HEK293 (cell line): Measurements from ENCODE around the gene DBN1.

Source experiments
- CTCF ChIA-PET: fragments of 350-600 bp; formaldehyde crosslinking; extraction: SDS; loops from one replicate; lab custom pipeline; 2021; ENCODE audit warnings: antibody characterized with exemption; lab: Yijun Ruan, JAX
- POLR2A ChIA-PET: fragments of 300-600 bp; formaldehyde crosslinking; extraction: SDS; loops from one replicate; lab custom pipeline; 2020; ENCODE audit warnings: antibody characterized with exemption, inconsistent platforms; lab: Yijun Ruan, JAX
- H3K27ac ChIP-seq: fragments of 200-500 bp; sonication (Bioruptor generic); 2 replicates; pipeline ENCODE4 v1.5.1; 2014; ENCODE audit warnings: low read depth, low read length, control low read depth, inconsistent platforms; ENCODE audit errors: extremely low read depth
- H3K36me3 ChIP-seq, 2 experiments: fragments of 200-500 bp in 1 of 2; sonication (Bioruptor generic) in 1 of 2; 1 replicate in 1 of 2; 2 replicates in 1 of 2; pipeline ENCODE4 v1.5.1; 2014 to 2017; ENCODE audit warnings: inconsistent platforms in 2 of 2, low read length in 2 of 2; ENCODE audit not compliant: control insufficient read depth in 2 of 2, insufficient read depth in 1 of 2
- H3K4me1 ChIP-seq: fragments of 200-500 bp; sonication (Bioruptor generic); 2 replicates; pipeline ENCODE4 v1.5.1; 2014; ENCODE audit warnings: mild to moderate bottlenecking, low read length, inconsistent platforms; ENCODE audit not compliant: control insufficient read depth, insufficient read depth
- H3K4me3 ChIP-seq: 2 replicates; pipeline ENCODE4 v1.5.1; 2011; ENCODE audit warnings: low read depth, mild to moderate bottlenecking, control low read depth, low read length, moderate library complexity
- H3K9me3 ChIP-seq: fragments of 200-500 bp; sonication (Bioruptor generic); 2 replicates; pipeline ENCODE4 v1.5.1; 2014; ENCODE audit warnings: low read depth, low read length, inconsistent platforms; ENCODE audit not compliant: control insufficient read depth, insufficient read depth
- EGR2 ChIP-seq: fragments of 450-650 bp; formaldehyde crosslinking; IDR thresholded peaks from 2 replicates; pipeline ENCODE4 v1.5.1; 2016; ENCODE audit warnings: low read depth, missing biosample characterization, missing genetic modification characterization
- GLIS1 ChIP-seq: fragments of 450-650 bp; formaldehyde crosslinking; IDR thresholded peaks from 2 replicates; pipeline ENCODE4 v1.5.1; 2016; ENCODE audit warnings: missing biosample characterization, missing genetic modification characterization
- GLIS2 ChIP-seq: fragments of 450-650 bp; formaldehyde crosslinking; IDR thresholded peaks from 2 replicates; pipeline ENCODE4 v1.5.1; 2016; ENCODE audit warnings: missing biosample characterization, missing genetic modification characterization
- SP7 ChIP-seq: fragments of 450-650 bp; formaldehyde crosslinking; IDR thresholded peaks from 2 replicates; pipeline ENCODE4 v1.5.1; 2016; ENCODE audit warnings: missing biosample characterization, missing genetic modification characterization
- ZFP69B ChIP-seq: fragments of 450-650 bp; formaldehyde crosslinking; IDR thresholded peaks from 2 replicates; pipeline ENCODE4 v1.5.1; 2016; ENCODE audit warnings: missing biosample characterization, missing genetic modification characterization
- ZNF23 ChIP-seq: fragments of 450-650 bp; formaldehyde crosslinking; IDR thresholded peaks from 2 replicates; pipeline ENCODE4 v1.5.1; 2016; ENCODE audit warnings: missing biosample characterization, missing genetic modification characterization, borderline replicate concordance
- ZNF311 ChIP-seq: fragments of 450-650 bp; formaldehyde crosslinking; IDR thresholded peaks from 2 replicates; pipeline ENCODE4 v1.5.1; 2017; ENCODE audit warnings: missing biosample characterization, missing genetic modification characterization, borderline replicate concordance
- ZNF362 ChIP-seq: fragments of 450-650 bp; formaldehyde crosslinking; IDR thresholded peaks from 2 replicates; pipeline ENCODE4 v1.5.1; 2016; ENCODE audit warnings: missing biosample characterization, missing genetic modification characterization
- ZNF366 ChIP-seq: fragments of 450-650 bp; formaldehyde crosslinking; conservative IDR thresholded peaks from 2 replicates; pipeline ENCODE4 v1.5.1; 2016; ENCODE audit warnings: missing biosample characterization, missing genetic modification characterization
- ZNF398 ChIP-seq: fragments of 450-650 bp; formaldehyde crosslinking; IDR thresholded peaks from 2 replicates; pipeline ENCODE4 v1.5.1; 2017; ENCODE audit warnings: missing biosample characterization, missing genetic modification characterization
- ZNF423 ChIP-seq: fragments of 450-650 bp; formaldehyde crosslinking; IDR thresholded peaks from 2 replicates; pipeline ENCODE4 v1.5.1; 2016; ENCODE audit warnings: missing biosample characterization, missing genetic modification characterization
- ZNF555 ChIP-seq: fragments of 450-650 bp; formaldehyde crosslinking; conservative IDR thresholded peaks from 2 replicates; pipeline ENCODE4 v1.5.1; 2017; ENCODE audit warnings: missing biosample characterization, mild to moderate bottlenecking, missing genetic modification characterization, inconsistent platforms
- ZNF621 ChIP-seq: fragments of 450-650 bp; formaldehyde crosslinking; IDR thresholded peaks from 2 replicates; pipeline ENCODE4 v1.5.1; 2017; ENCODE audit warnings: missing biosample characterization, missing genetic modification characterization
- ZNF76 ChIP-seq: fragments of 450-650 bp; formaldehyde crosslinking; IDR thresholded peaks from 2 replicates; pipeline ENCODE4; 2016; ENCODE audit warnings: low read depth, missing biosample characterization, missing genetic modification characterization, borderline replicate concordance
- ZSCAN23 ChIP-seq: fragments of 450-650 bp; formaldehyde crosslinking; IDR thresholded peaks from 2 replicates; pipeline ENCODE4 v1.5.1; 2016; ENCODE audit warnings: missing biosample characterization, missing genetic modification characterization
- ZSCAN5A ChIP-seq: fragments of 450-650 bp; formaldehyde crosslinking; IDR thresholded peaks from 2 replicates; pipeline ENCODE4 v1.5.1; 2016; ENCODE audit warnings: missing biosample characterization, missing genetic modification characterization
- TF ChIP-seq, protein P1 (sequence below): fragments of 450-650 bp; formaldehyde crosslinking; IDR thresholded peaks from 2 replicates; pipeline ENCODE4 v1.5.1; 2016; ENCODE audit warnings: missing biosample characterization, missing genetic modification characterization, low read depth
- TF ChIP-seq, protein P2 (sequence below): fragments of 450-650 bp; formaldehyde crosslinking; IDR thresholded peaks from 2 replicates; pipeline ENCODE4 v1.5.1; 2016; ENCODE audit warnings: missing biosample characterization, missing genetic modification characterization
- TF ChIP-seq, protein P3 (sequence below): fragments of 450-650 bp; formaldehyde crosslinking; IDR thresholded peaks from 2 replicates; pipeline ENCODE4 v1.5.1; 2016; ENCODE audit warnings: missing biosample characterization, missing genetic modification characterization, borderline replicate concordance

DBN1 gene

DNA sequence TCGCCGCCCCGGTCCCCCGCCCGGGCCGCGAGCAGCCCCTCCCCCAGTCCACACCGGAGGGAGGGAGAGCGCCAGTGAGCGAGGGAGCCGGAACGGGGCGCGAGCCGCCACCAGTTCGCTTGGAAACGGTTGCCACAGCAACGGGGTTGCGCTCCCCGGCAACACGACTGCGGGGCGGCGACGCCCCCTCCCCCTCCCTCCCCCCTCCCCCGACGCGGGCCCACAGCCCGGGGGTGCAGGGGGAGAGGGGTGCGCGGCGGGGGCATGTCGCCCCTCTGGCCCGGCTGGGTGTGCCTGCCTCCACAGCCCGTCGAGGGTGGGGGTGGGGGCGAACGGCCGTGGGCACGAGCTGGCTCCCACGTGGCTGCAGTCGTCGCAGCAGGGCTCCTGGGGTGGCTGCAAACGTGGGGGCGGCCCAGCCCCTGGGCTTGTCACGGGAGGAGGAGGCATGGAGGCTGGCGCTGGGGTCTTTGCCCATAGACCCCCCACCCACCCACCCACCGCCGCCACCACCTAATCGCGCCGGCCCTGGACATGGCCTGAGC, 26.3 kb downstream of the DBN1 start (continued):
- TF ChIP-seq EGR2 (tag by site-specific recombination) (peak; percentile 93), ZSCAN5A (tag by site-specific recombination) (no peak), GLIS1 (tag by site-specific recombination) (peak; percentile 23; the same call in 1 of the 2 replicates), ZNF423 (tag by site-specific recombination) (no peak), ZNF23 (tag by site-specific recombination) (no peak), ZFP69B (tag by site-specific recombination) (peak; percentile 47), ZNF362 (tag by site-specific recombination) (no peak), ZNF398 (tag by site-specific recombination) (peak; percentile 93), ZNF555 (tag by site-specific recombination) (no peak), SP7 (no peak), GLIS2 (peak; percentile 57; the same call in 1 of the 2 replicates)
- TF ChIP-seq, protein P1, sequence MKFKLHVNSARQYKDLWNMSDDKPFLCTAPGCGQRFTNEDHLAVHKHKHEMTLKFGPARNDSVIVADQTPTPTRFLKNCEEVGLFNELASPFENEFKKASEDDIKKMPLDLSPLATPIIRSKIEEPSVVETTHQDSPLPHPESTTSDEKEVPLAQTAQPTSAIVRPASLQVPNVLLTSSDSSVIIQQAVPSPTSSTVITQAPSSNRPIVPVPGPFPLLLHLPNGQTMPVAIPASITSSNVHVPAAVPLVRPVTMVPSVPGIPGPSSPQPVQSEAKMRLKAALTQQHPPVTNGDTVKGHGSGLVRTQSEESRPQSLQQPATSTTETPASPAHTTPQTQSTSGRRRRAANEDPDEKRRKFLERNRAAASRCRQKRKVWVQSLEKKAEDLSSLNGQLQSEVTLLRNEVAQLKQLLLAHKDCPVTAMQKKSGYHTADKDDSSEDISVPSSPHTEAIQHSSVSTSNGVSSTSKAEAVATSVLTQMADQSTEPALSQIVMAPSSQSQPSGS (tag by site-specific recombination) = no peak
- TF ChIP-seq, protein P2, sequence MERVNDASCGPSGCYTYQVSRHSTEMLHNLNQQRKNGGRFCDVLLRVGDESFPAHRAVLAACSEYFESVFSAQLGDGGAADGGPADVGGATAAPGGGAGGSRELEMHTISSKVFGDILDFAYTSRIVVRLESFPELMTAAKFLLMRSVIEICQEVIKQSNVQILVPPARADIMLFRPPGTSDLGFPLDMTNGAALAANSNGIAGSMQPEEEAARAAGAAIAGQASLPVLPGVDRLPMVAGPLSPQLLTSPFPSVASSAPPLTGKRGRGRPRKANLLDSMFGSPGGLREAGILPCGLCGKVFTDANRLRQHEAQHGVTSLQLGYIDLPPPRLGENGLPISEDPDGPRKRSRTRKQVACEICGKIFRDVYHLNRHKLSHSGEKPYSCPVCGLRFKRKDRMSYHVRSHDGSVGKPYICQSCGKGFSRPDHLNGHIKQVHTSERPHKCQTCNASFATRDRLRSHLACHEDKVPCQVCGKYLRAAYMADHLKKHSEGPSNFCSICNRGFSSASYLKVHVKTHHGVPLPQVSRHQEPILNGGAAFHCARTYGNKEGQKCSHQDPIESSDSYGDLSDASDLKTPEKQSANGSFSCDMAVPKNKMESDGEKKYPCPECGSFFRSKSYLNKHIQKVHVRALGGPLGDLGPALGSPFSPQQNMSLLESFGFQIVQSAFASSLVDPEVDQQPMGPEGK (tag by site-specific recombination) = peak; percentile 87

DNA sequence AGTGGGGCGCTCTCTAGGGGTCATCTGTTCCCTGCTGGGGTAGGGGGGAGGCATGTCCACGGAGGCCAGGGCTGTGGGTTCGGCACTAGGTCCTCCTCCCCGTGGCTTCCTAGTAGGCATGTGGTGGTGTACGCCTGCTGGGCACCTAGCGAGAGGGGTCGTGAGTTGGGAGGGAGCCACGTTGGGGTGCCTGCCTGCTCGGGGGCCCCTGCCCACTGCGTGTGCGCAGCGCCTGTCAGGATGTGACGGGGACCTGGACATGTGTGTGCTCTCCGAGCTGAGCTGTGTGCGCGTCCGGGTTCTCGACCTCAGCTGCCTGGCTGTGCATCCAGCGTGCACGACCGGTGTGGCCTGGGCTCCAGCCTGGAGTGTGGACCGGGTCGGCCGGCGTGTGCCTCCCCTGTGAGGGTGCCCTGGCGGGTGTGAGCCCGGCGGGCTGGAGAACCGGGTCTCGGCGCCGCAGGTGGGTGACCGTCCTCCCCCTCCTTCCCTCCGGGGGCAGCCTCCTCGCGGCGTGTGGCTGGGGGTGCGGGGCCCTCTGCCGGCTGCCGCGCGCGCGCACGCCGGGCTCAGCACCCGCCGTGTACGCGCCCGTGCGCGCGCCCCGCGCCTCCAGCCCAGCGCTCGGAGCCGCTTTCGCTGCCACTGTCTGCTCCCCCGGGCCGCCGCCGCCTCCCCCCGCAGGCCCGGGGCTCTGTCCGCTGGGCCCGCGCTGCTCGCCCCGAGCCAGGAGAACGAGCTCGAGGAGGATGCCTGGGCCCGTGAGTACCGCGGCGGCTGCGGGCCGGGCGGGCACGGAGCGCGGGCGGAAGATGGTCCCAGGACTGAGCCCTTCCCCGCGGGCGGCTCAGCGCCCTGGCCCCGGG, 27.0 kb downstream of the DBN1 start, which contains the start of gene PRR7:
PRR7 (plus strand) TSS at position 615 of the 866 bp plus-strand sequence. CDS start 8,254 bp downstream, outside the sequence.
- H3K4me3 ChIP-seq = peak within 1 kb of the TSS; percentile 54
- H3K9me3 ChIP-seq = no peaks in the 10 kb centered on the region
- CTCF ChIA-PET = interaction anchor here (0.7 to 4.1 kb wide), 12 partner anchors 9 to 333 kb away, joined by 3 to 40 read pairs (median 6); no protein-coding TSS in a partner anchor
- H3K4me1 ChIP-seq = no peaks in the 10 kb centered on the region
- POLR2A ChIA-PET = interaction anchor here (0.6 to 3.3 kb wide), 17 partner anchors 8 to 310 kb away, joined by 3 to 19 read pairs (median 4); partner anchors contain the start of gene GRK6
- peak within 1 kb of the TSS; percentile 60; the same call in 1 of the 2 replicates for H3K27ac ChIP-seq
- peaks cover 0 to 13% of the 10 kb centered on the region in 2 experiments; a peak in 1 of 3 replicates for H3K36me3 ChIP-seq
- TF ChIP-seq ZNF76 (tag by site-specific recombination) (no peak), ZSCAN23 (tag by site-specific recombination) (peak; percentile 33; the same call in 1 of the 2 replicates), ZNF621 (tag by site-specific recombination) (no peak), ZNF366 (tag by site-specific recombination) (no peak), ZNF311 (tag by site-specific recombination) (no peak), GLIS2 (peak; percentile 96)
- TF ChIP-seq, protein P3, sequence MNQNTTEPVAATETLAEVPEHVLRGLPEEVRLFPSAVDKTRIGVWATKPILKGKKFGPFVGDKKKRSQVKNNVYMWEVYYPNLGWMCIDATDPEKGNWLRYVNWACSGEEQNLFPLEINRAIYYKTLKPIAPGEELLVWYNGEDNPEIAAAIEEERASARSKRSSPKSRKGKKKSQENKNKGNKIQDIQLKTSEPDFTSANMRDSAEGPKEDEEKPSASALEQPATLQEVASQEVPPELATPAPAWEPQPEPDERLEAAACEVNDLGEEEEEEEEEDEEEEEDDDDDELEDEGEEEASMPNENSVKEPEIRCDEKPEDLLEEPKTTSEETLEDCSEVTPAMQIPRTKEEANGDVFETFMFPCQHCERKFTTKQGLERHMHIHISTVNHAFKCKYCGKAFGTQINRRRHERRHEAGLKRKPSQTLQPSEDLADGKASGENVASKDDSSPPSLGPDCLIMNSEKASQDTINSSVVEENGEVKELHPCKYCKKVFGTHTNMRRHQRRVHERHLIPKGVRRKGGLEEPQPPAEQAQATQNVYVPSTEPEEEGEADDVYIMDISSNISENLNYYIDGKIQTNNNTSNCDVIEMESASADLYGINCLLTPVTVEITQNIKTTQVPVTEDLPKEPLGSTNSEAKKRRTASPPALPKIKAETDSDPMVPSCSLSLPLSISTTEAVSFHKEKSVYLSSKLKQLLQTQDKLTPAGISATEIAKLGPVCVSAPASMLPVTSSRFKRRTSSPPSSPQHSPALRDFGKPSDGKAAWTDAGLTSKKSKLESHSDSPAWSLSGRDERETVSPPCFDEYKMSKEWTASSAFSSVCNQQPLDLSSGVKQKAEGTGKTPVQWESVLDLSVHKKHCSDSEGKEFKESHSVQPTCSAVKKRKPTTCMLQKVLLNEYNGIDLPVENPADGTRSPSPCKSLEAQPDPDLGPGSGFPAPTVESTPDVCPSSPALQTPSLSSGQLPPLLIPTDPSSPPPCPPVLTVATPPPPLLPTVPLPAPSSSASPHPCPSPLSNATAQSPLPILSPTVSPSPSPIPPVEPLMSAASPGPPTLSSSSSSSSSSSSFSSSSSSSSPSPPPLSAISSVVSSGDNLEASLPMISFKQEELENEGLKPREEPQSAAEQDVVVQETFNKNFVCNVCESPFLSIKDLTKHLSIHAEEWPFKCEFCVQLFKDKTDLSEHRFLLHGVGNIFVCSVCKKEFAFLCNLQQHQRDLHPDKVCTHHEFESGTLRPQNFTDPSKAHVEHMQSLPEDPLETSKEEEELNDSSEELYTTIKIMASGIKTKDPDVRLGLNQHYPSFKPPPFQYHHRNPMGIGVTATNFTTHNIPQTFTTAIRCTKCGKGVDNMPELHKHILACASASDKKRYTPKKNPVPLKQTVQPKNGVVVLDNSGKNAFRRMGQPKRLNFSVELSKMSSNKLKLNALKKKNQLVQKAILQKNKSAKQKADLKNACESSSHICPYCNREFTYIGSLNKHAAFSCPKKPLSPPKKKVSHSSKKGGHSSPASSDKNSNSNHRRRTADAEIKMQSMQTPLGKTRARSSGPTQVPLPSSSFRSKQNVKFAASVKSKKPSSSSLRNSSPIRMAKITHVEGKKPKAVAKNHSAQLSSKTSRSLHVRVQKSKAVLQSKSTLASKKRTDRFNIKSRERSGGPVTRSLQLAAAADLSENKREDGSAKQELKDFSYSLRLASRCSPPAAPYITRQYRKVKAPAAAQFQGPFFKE (tag by site-specific recombination) = 0 out of 2 replicates have a peak, but pooled peaks have one; percentile 47
